ENCODE measurements around the gene HSH2D. TPM values are rescaled to one million over a fixed set of nuclear protein-coding genes. Genes with fewer than 3 reads are reported as not detected.
A peak's percentile ranks its signal among the peaks of the same experiment; 100 is the strongest.
"Not testable (repeated sequence)": the region's sequence is repeated elsewhere in the genome, so short reads cannot be mapped to it uniquely, and the experiment has no call there.

The HSH2D gene
- total RNA-seq, 1 experiment from 2014 or later = 0.23 TPM

GRCh38 chr19:16118489-16119033 lies 24.9 kb upstream of the HSH2D start:
- Mint-ChIP-seq H3K36me3 (ENCODE audit: insufficient read depth, unreplicated experiment) (peaks cover 87% of the 10 kb centered on the region), H3K27me3 (ENCODE audit: insufficient read depth, unreplicated experiment) (no peaks in the 10 kb centered on the region), H3K9me3 (ENCODE audit: unreplicated experiment) (no peaks in the 10 kb centered on the region), H3K27ac (ENCODE audit: unreplicated experiment) (no peak overlapping the region), H3K4me1 (ENCODE audit: low read depth, unreplicated experiment) (peaks cover 12% of the 10 kb centered on the region), H3K4me3 (ENCODE audit: unreplicated experiment) (no peak overlapping the region)
- DNase-seq = no peak
- H3K4me3 ChIP-seq (ENCODE audit: low read depth, low read length) = no peak overlapping the region
- BruUV-seq (replicated peaks) = no TSS peak
- peaks cover 17% of the 10 kb centered on the region for H3K4me1 ChIP-seq
- no peak for TF ChIP-seq CTCF (IDR thresholded peaks at IDR 0.05; ENCODE audit: insufficient read depth in 1 of 2, low read depth in 1 of 2, low read length in 1 of 2, severe bottlenecking in 1 of 2, unreplicated experiment in 1 of 2)
- ChIA-PET CTCF (no interaction called here), POLR2A (no interaction called here)
- peaks cover 3% of the 10 kb centered on the region for H3K36me3 ChIP-seq (ENCODE audit: control insufficient read depth, insufficient read depth, low read length)
- H3K27me3 ChIP-seq (replicated peaks; ENCODE audit: control insufficient read depth, insufficient read depth, low read length) = no peaks in the 10 kb centered on the region
- no peaks in the 10 kb centered on the region for H3K9me3 ChIP-seq
- intact Hi-C loops (cut with micrococcal nuclease; ENCODE audit: unreplicated experiment) = no loop called here

- CTCF ChIA-PET; BruUV-seq (replicated peaks); H3K36me3 ChIP-seq (ENCODE audit: control insufficient read depth, insufficient read depth, low read length): not testable (repeated sequence)
Measured at GRCh38 chr19:16119075-16119857, 24.2 kb upstream of the HSH2D start.

GRCh38 chr19:16121141-16121540 lies 22.3 kb upstream of the HSH2D start:
- no peak for DNase-seq
- no peak overlapping the region for H3K4me3 ChIP-seq (ENCODE audit: low read depth, low read length)
- no peak overlapping the region for H3K27ac Mint-ChIP-seq (ENCODE audit: unreplicated experiment)
- peaks cover 3% of the 10 kb centered on the region for H3K4me1 Mint-ChIP-seq (ENCODE audit: low read depth, unreplicated experiment)
- H3K9me3 Mint-ChIP-seq (ENCODE audit: unreplicated experiment) = no peaks in the 10 kb centered on the region
- ChIA-PET CTCF (no interaction called here), POLR2A (no interaction called here)
- no peak overlapping the region for H3K4me3 Mint-ChIP-seq (ENCODE audit: unreplicated experiment)
- peaks cover 3% of the 10 kb centered on the region for H3K36me3 ChIP-seq (ENCODE audit: control insufficient read depth, insufficient read depth, low read length)
- H3K27me3 ChIP-seq (replicated peaks; ENCODE audit: control insufficient read depth, insufficient read depth, low read length) = no peaks in the 10 kb centered on the region
- no peaks in the 10 kb centered on the region for H3K9me3 ChIP-seq
- no TSS peak for BruUV-seq (replicated peaks)
- no peak for TF ChIP-seq CTCF (IDR thresholded peaks at IDR 0.05; ENCODE audit: insufficient read depth in 1 of 2, low read depth in 1 of 2, low read length in 1 of 2, severe bottlenecking in 1 of 2, unreplicated experiment in 1 of 2)
- peaks cover 88% of the 10 kb centered on the region for H3K36me3 Mint-ChIP-seq (ENCODE audit: insufficient read depth, unreplicated experiment)
- H3K4me1 ChIP-seq = peaks cover 5% of the 10 kb centered on the region; the same call in 1 of the 2 replicates
- intact Hi-C loops (cut with micrococcal nuclease; ENCODE audit: unreplicated experiment) = no loop called here
- no peaks in the 10 kb centered on the region for H3K27me3 Mint-ChIP-seq (ENCODE audit: insufficient read depth, unreplicated experiment)

More at GRCh38 chr19:16119075-16119857, 24.2 kb upstream of the HSH2D start:
- DNase-seq; H3K4me3 Mint-ChIP-seq (ENCODE audit: unreplicated experiment); H3K9me3 Mint-ChIP-seq (ENCODE audit: unreplicated experiment); H3K27me3 Mint-ChIP-seq (ENCODE audit: insufficient read depth, unreplicated experiment); H3K27me3 ChIP-seq (replicated peaks; ENCODE audit: control insufficient read depth, insufficient read depth, low read length); intact Hi-C loops (cut with micrococcal nuclease; ENCODE audit: unreplicated experiment); H3K9me3 ChIP-seq; H3K4me3 ChIP-seq (ENCODE audit: low read depth, low read length): not testable (repeated sequence)
- Mint-ChIP-seq H3K36me3 (ENCODE audit: insufficient read depth, unreplicated experiment) (peaks cover 86% of the 10 kb centered on the region), H3K4me1 (ENCODE audit: low read depth, unreplicated experiment) (peaks cover 12% of the 10 kb centered on the region), H3K27ac (ENCODE audit: unreplicated experiment) (peak overlapping the region; percentile 48)
- POLR2A ChIA-PET = interaction anchor here (0.7 kb wide), 1 partner anchor 94 kb away, joined by 6 read pairs; no protein-coding TSS in a partner anchor
- peaks cover 17% of the 10 kb centered on the region for H3K4me1 ChIP-seq

Data from Caco-2 (cell line).